ENCODE results near the gene ZNF398. TPM values are rescaled to one million over a fixed set of nuclear protein-coding genes. Genes with fewer than 3 reads are reported as not detected.

Gene ZNF398
- total RNA-seq, 6 donors from 2014 or later, result 12.2 to 40.9 (median 29.0) TPM

DNA sequence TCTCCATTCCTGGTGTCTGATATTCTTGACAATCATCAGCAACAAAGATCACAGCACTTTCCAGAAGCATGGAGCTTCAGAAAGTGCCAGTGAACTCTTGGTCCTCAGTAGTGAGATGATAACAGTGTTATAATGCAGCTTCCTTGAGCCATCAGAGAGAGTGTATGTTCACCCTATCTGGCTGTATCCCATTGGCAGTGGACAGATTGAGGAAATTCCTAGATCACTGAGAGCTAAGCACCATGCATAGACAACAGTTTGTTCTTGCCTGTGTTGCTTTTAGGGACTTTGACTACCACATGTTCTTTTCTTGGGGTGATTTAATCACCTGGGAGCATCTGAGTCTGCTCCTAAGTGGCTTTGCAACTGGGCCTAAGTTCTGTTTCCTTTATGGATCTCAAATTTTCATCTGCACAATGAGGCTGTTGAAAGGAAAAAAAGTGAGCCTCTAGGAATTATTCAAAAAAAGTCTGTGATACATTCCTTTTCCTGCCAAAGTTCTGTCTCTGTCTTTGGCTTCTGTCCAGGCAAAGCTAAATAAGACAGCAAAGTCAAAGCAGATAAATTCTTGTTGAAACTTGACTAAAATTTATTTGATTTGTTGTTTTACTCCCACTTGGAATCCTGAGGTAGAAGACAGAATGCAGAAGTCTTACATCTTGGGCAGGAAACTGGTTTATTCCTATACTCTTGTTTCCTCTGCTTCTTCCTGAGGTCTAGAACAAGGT lies 33.6 kb downstream of the ZNF398 start:
- Histone ChIP-seq H3K27ac (peak overlapping the region in 1 of 4 donors; percentile 32), H3K36me3 (peaks cover 15 to 66% (median 41%) of the 10 kb centered on the region in 4 donors)
- DNase-seq, result no peak

DNA sequence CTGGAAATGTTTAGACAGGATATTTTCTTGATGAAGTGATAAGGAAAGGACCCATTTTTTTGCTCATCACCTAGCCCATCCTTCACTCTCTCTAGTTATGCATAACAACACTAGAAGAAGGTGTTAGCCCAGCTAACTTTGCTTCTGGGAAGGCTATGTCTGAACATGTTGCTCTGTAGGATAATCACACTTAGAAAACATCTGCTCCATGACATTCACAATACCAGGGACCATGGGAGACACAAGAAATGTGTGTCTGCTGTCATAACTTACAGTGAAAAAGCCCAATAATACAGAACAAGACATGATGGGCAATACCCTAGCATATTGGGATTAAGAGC lies 34.2 kb downstream of the ZNF398 start:
- Histone ChIP-seq H3K27ac (peak overlapping the region in 1 of 4 donors; percentile 32), H3K27me3 (no peaks in the 10 kb centered on the region), H3K9me3 (no peaks in the 10 kb centered on the region), H3K4me3 (no peak overlapping the region), H3K36me3 (peaks cover 14 to 61% (median 38%) of the 10 kb centered on the region in 4 donors), H3K4me1 (peaks cover 0 to 3% (median 0%) of the 10 kb centered on the region in 4 donors)
- DNase-seq (no peak), ATAC-seq (ENCODE audit: low FRiP score in 2 of 2) (no peak)
- no peak for TF ChIP-seq CTCF (IDR thresholded peaks at IDR 0.05)
- no peak for TF ChIP-seq POLR2AphosphoS5 (IDR thresholded peaks at IDR 0.05)
- no peak for TF ChIP-seq EP300 (IDR thresholded peaks at IDR 0.05)
- TF ChIP-seq POLR2A (IDR thresholded peaks at IDR 0.05), result no peak

More for the DNA sequence above, 33.6 kb downstream of the ZNF398 start:
- ATAC-seq (ENCODE audit: low FRiP score in 2 of 2), result no peak
- Histone ChIP-seq H3K27me3 (no peaks in the 10 kb centered on the region), H3K4me1 (peaks cover 0 to 3% (median 0%) of the 10 kb centered on the region in 4 donors), H3K9me3 (no peaks in the 10 kb centered on the region), H3K4me3 (no peak overlapping the region)
- TF ChIP-seq EP300 (IDR thresholded peaks at IDR 0.05) (no peak), POLR2A (IDR thresholded peaks at IDR 0.05) (no peak), POLR2AphosphoS5 (IDR thresholded peaks at IDR 0.05) (no peak), CTCF (IDR thresholded peaks at IDR 0.05) (no peak)

DNA sequence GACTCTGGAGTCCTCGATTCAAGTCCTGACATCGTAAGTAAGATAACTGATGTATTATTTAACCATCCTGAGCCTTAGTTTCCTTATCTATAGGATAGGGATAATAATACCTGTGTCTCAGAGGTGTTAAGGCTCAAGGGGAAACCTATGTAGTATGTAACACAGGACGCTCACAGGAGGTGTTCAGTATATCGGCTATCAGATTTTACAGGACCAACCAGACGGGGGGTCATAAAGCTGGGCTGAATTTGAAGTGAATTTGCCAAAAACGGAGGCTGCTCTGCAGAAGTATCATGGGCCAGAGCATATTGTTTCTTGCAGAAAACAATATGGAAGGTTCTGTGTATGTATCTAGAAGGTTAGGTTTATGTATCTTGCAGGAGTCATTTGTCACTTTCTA lies 37.0 kb downstream of the ZNF398 start:
- H3K4me3 ChIP-seq, result no peak overlapping the region
- peaks cover 0 to 3% (median 0%) of the 10 kb centered on the region in 4 donors for H3K4me1 ChIP-seq
- peaks cover 1 to 32% (median 12%) of the 10 kb centered on the region in 4 donors for H3K36me3 ChIP-seq
- H3K27me3 ChIP-seq, result no peaks in the 10 kb centered on the region
- no peak for TF ChIP-seq POLR2A (IDR thresholded peaks at IDR 0.05)
- no peak for TF ChIP-seq EP300 (IDR thresholded peaks at IDR 0.05)
- TF ChIP-seq CTCF (IDR thresholded peaks at IDR 0.05), result no peak
- no peak for TF ChIP-seq POLR2AphosphoS5 (IDR thresholded peaks at IDR 0.05)
- H3K27ac ChIP-seq, result no peak overlapping the region
- 95 to 96% methylated on average over 6 of the region's 6 CpGs for WGBS, 2 donors
- DNase-seq (no peak), ATAC-seq (ENCODE audit: low FRiP score in 2 of 2) (no peak)
- H3K9me3 ChIP-seq, result no peaks in the 10 kb centered on the region

DNA sequence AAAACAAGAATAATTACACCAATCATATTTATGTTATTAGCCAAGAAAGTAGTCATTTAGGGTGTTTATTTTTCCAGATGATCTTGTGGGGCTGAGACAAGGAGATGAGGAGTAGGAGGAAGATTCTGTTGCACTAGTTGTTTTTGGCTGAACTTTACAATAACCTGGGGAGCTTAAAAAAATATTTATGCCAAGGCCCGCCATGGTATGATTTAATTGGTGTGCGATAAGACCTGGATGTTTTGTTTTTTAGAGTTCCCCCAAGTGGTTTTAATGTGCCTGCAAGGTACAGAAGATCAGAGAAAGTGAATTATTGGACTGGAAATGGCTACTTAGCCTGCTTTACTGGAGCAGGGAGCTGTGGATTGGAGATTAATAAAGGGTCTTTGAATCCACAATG lies 41.0 kb downstream of the ZNF398 start:
- no peaks in the 10 kb centered on the region for H3K4me1 ChIP-seq
- TF ChIP-seq POLR2AphosphoS5 (IDR thresholded peaks at IDR 0.05), result no peak
- no peak for TF ChIP-seq EP300 (IDR thresholded peaks at IDR 0.05)
- TF ChIP-seq CTCF (IDR thresholded peaks at IDR 0.05), result no peak
- no peak for TF ChIP-seq POLR2A (IDR thresholded peaks at IDR 0.05)
- H3K4me3 ChIP-seq, result no peak overlapping the region
- no peaks in the 10 kb centered on the region for H3K9me3 ChIP-seq
- WGBS, 2 donors, result 77 to 82% methylated on average over 2 of the region's 2 CpGs
- H3K36me3 ChIP-seq, result no peaks in the 10 kb centered on the region
- H3K27ac ChIP-seq, result no peak overlapping the region
- DNase-seq, result no peak
- no peaks in the 10 kb centered on the region for H3K27me3 ChIP-seq
- no peak for ATAC-seq (ENCODE audit: low FRiP score in 2 of 2)
